ENCODE results near the gene STAT5B. TPM values are rescaled to one million over a fixed set of nuclear protein-coding genes. Genes with fewer than 3 reads are reported as not detected.

STAT5B gene
- total and polyA plus RNA-seq, 5 donors from 2014 or later: 109 to 241 (median 114) TPM

- Mint-ChIP-seq H3K27me3 (no peaks in the 10 kb centered on the region), H3K27ac (peak overlapping the region; percentile 82 to 88 (median 86)), H3K36me3 (peaks cover 36% of the 10 kb centered on the region), H3K4me3 (peak overlapping the region in 2 of 4 donors; percentile 62 to 64), H3K9me3 (no peaks in the 10 kb centered on the region), H3K4me1 (peaks cover 15 to 60% (median 25%) of the 10 kb centered on the region in 4 donors)
- no peaks in the 10 kb centered on the region for H3K27me3 ChIP-seq (ENCODE audit: control insufficient read depth, insufficient read depth, low read length)
- no peak for ATAC-seq (ENCODE audit: low read depth in 2 of 2)
- H3K4me1 ChIP-seq (ENCODE audit: control insufficient read depth, insufficient read depth, low read length, poor library complexity, severe bottlenecking): peaks cover 44% of the 10 kb centered on the region
- H3K4me3 ChIP-seq (ENCODE audit: low read depth, low read length): no peak overlapping the region
- H3K27ac ChIP-seq (ENCODE audit: insufficient read depth, low read length, poor library complexity, severe bottlenecking): no peak overlapping the region
- peaks cover 51% of the 10 kb centered on the region for H3K36me3 ChIP-seq (ENCODE audit: control insufficient read depth, insufficient read depth, low read length)
- no peak for DNase-seq
- no peaks in the 10 kb centered on the region for H3K9me3 ChIP-seq (ENCODE audit: control insufficient read depth in 2 of 2, low read length in 2 of 2)
Observed at GRCh38 chr17:42310787-42311215, 34.6 kb upstream of the STAT5B start.

- Histone ChIP-seq H3K27me3 (ENCODE audit: control insufficient read depth, insufficient read depth, low read length) (no peaks in the 10 kb centered on the region), H3K9me3 (ENCODE audit: control insufficient read depth in 2 of 2, low read length in 2 of 2) (no peaks in the 10 kb centered on the region), H3K27ac (ENCODE audit: insufficient read depth, low read length, poor library complexity, severe bottlenecking) (no peak overlapping the region), H3K4me1 (ENCODE audit: control insufficient read depth, insufficient read depth, low read length, poor library complexity, severe bottlenecking) (peaks cover 38% of the 10 kb centered on the region), H3K36me3 (ENCODE audit: control insufficient read depth, insufficient read depth, low read length) (peaks cover 54% of the 10 kb centered on the region), H3K4me3 (ENCODE audit: low read depth, low read length) (no peak overlapping the region)
- no peaks in the 10 kb centered on the region for H3K27me3 Mint-ChIP-seq
- H3K9me3 Mint-ChIP-seq: no peaks in the 10 kb centered on the region
- no peak for ATAC-seq (ENCODE audit: low read depth in 2 of 2)
- peaks cover 9 to 55% (median 20%) of the 10 kb centered on the region in 4 donors for H3K4me1 Mint-ChIP-seq
- H3K36me3 Mint-ChIP-seq: peaks cover 36% of the 10 kb centered on the region
- H3K27ac Mint-ChIP-seq: peak overlapping the region; percentile 69 to 86 (median 82)
- peak overlapping the region in 1 of 4 donors; percentile 17 for H3K4me3 Mint-ChIP-seq
- DNase-seq: no peak
Observed at GRCh38 chr17:42309986-42310786, 34.0 kb upstream of the STAT5B start.

GRCh38 chr17:42309142-42309541, 33.0 kb upstream of the STAT5B start:
- no peaks in the 10 kb centered on the region for H3K27me3 ChIP-seq (ENCODE audit: control insufficient read depth, insufficient read depth, low read length)
- ATAC-seq (ENCODE audit: low read depth in 2 of 2) (no peak), DNase-seq (no peak)
- no peak overlapping the region for H3K27ac ChIP-seq (ENCODE audit: insufficient read depth, low read length, poor library complexity, severe bottlenecking)
- Mint-ChIP-seq H3K27me3 (no peaks in the 10 kb centered on the region), H3K9me3 (no peaks in the 10 kb centered on the region), H3K36me3 (peaks cover 41% of the 10 kb centered on the region), H3K27ac (peak overlapping the region in 2 of 3 donors; percentile 71 to 86), H3K4me1 (peaks cover 6 to 44% (median 17%) of the 10 kb centered on the region in 4 donors), H3K4me3 (no peak overlapping the region)
- H3K36me3 ChIP-seq (ENCODE audit: control insufficient read depth, insufficient read depth, low read length): peaks cover 63% of the 10 kb centered on the region
- no peaks in the 10 kb centered on the region for H3K9me3 ChIP-seq (ENCODE audit: control insufficient read depth in 2 of 2, low read length in 2 of 2)
- H3K4me1 ChIP-seq (ENCODE audit: control insufficient read depth, insufficient read depth, low read length, poor library complexity, severe bottlenecking): peaks cover 28% of the 10 kb centered on the region
- no peak overlapping the region for H3K4me3 ChIP-seq (ENCODE audit: low read depth, low read length)

- Mint-ChIP-seq H3K27ac (peak overlapping the region in 1 of 3 donors; percentile 71), H3K36me3 (peaks cover 44% of the 10 kb centered on the region), H3K4me1 (peaks cover 0 to 37% (median 11%) of the 10 kb centered on the region in 4 donors), H3K9me3 (no peaks in the 10 kb centered on the region), H3K27me3 (no peaks in the 10 kb centered on the region), H3K4me3 (no peak overlapping the region)
- DNase-seq: no peak
- Histone ChIP-seq H3K4me1 (ENCODE audit: control insufficient read depth, insufficient read depth, low read length, poor library complexity, severe bottlenecking) (peaks cover 21% of the 10 kb centered on the region), H3K4me3 (ENCODE audit: low read depth, low read length) (no peak overlapping the region), H3K9me3 (ENCODE audit: control insufficient read depth in 2 of 2, low read length in 2 of 2) (no peaks in the 10 kb centered on the region), H3K27me3 (ENCODE audit: control insufficient read depth, insufficient read depth, low read length) (no peaks in the 10 kb centered on the region), H3K27ac (ENCODE audit: insufficient read depth, low read length, poor library complexity, severe bottlenecking) (no peak overlapping the region), H3K36me3 (ENCODE audit: control insufficient read depth, insufficient read depth, low read length) (peaks cover 70% of the 10 kb centered on the region)
- ATAC-seq (ENCODE audit: low read depth in 2 of 2): no peak
Observed at GRCh38 chr17:42308446-42308845, 32.3 kb upstream of the STAT5B start.

GRCh38 chr17:42307362-42307927, 31.3 kb upstream of the STAT5B start:
- H3K27ac Mint-ChIP-seq: peak overlapping the region in 2 of 3 donors; percentile 51 to 79
- no peak for ATAC-seq (ENCODE audit: low read depth in 2 of 2)
- no peak for DNase-seq
- H3K27me3 Mint-ChIP-seq: no peaks in the 10 kb centered on the region
- H3K9me3 Mint-ChIP-seq: no peaks in the 10 kb centered on the region
- H3K4me1 ChIP-seq (ENCODE audit: control insufficient read depth, insufficient read depth, low read length, poor library complexity, severe bottlenecking): peaks cover 11% of the 10 kb centered on the region
- no peak overlapping the region for H3K4me3 Mint-ChIP-seq
- no peaks in the 10 kb centered on the region for H3K9me3 ChIP-seq (ENCODE audit: control insufficient read depth in 2 of 2, low read length in 2 of 2)
- H3K36me3 Mint-ChIP-seq: peaks cover 49% of the 10 kb centered on the region
- peaks cover 78% of the 10 kb centered on the region for H3K36me3 ChIP-seq (ENCODE audit: control insufficient read depth, insufficient read depth, low read length)
- H3K27ac ChIP-seq (ENCODE audit: insufficient read depth, low read length, poor library complexity, severe bottlenecking): no peak overlapping the region
- H3K4me3 ChIP-seq (ENCODE audit: low read depth, low read length): no peak overlapping the region
- H3K4me1 Mint-ChIP-seq: peaks cover 0 to 29% (median 10%) of the 10 kb centered on the region in 4 donors
- no peaks in the 10 kb centered on the region for H3K27me3 ChIP-seq (ENCODE audit: control insufficient read depth, insufficient read depth, low read length)

GRCh38 chr17:42306385-42306667, 30.1 kb upstream of the STAT5B start:
- Histone ChIP-seq H3K4me3 (ENCODE audit: low read depth, low read length) (no peak overlapping the region), H3K4me1 (ENCODE audit: control insufficient read depth, insufficient read depth, low read length, poor library complexity, severe bottlenecking) (no peaks in the 10 kb centered on the region), H3K27ac (ENCODE audit: insufficient read depth, low read length, poor library complexity, severe bottlenecking) (no peak overlapping the region), H3K27me3 (ENCODE audit: control insufficient read depth, insufficient read depth, low read length) (no peaks in the 10 kb centered on the region), H3K36me3 (ENCODE audit: control insufficient read depth, insufficient read depth, low read length) (peaks cover 87% of the 10 kb centered on the region), H3K9me3 (ENCODE audit: control insufficient read depth in 2 of 2, low read length in 2 of 2) (no peaks in the 10 kb centered on the region)
- Mint-ChIP-seq H3K9me3 (no peaks in the 10 kb centered on the region), H3K4me3 (no peak overlapping the region), H3K27ac (peak overlapping the region in 1 of 3 donors; percentile 52), H3K27me3 (no peaks in the 10 kb centered on the region), H3K36me3 (peaks cover 58% of the 10 kb centered on the region), H3K4me1 (peaks cover 0 to 21% (median 9%) of the 10 kb centered on the region in 4 donors)
- ATAC-seq (ENCODE audit: low read depth in 2 of 2) (no peak), DNase-seq (no peak)

GRCh38 chr17:42305543-42306384, 29.6 kb upstream of the STAT5B start:
- Mint-ChIP-seq H3K9me3 (no peaks in the 10 kb centered on the region), H3K27me3 (no peaks in the 10 kb centered on the region), H3K4me1 (peaks cover 0 to 15% (median 8%) of the 10 kb centered on the region in 4 donors), H3K27ac (peak overlapping the region in 1 of 3 donors; percentile 52), H3K36me3 (peaks cover 59% of the 10 kb centered on the region), H3K4me3 (no peak overlapping the region)
- Histone ChIP-seq H3K27ac (ENCODE audit: insufficient read depth, low read length, poor library complexity, severe bottlenecking) (no peak overlapping the region), H3K9me3 (ENCODE audit: control insufficient read depth in 2 of 2, low read length in 2 of 2) (no peaks in the 10 kb centered on the region), H3K36me3 (ENCODE audit: control insufficient read depth, insufficient read depth, low read length) (peaks cover 87% of the 10 kb centered on the region), H3K27me3 (ENCODE audit: control insufficient read depth, insufficient read depth, low read length) (no peaks in the 10 kb centered on the region), H3K4me1 (ENCODE audit: control insufficient read depth, insufficient read depth, low read length, poor library complexity, severe bottlenecking) (no peaks in the 10 kb centered on the region), H3K4me3 (ENCODE audit: low read depth, low read length) (no peak overlapping the region)
- ATAC-seq (ENCODE audit: low read depth in 2 of 2) (no peak), DNase-seq (no peak)

Measured in CD4-positive, CD25-positive, alpha-beta regulatory T cell (primary cell).